IMR-90 (cell line): ENCODE measurements around the gene GGCT. TPM values are rescaled to one million over a fixed set of nuclear protein-coding genes. Genes with fewer than 3 reads are reported as not detected.

Experiments used
- ATAC-seq: fragments of 200-7000 bp; cut with Tn5 transposase; 2 replicates; pipeline ENCODE4 v1.9.1; 2020; ENCODE audit warnings: low read depth, mild to moderate bottlenecking, moderate library complexity
- BruUV-seq: library from RNA; stranded (reverse); fragments of 400-500 nt; replicated peaks from 2 replicates; lab custom pipeline; 2021; lab: Mats Ljungman, UMichigan
- CTCF ChIA-PET: fragments of 300-600 bp; formaldehyde crosslinking; extraction: SDS; loops from one replicate; lab custom pipeline; 2021; ENCODE audit warnings: antibody characterized with exemption; lab: Yijun Ruan, JAX
- POLR2A ChIA-PET: fragments of 300-600 bp; sonication (Branson Sonifier 250); formaldehyde crosslinking; loops from one replicate; lab custom pipeline; 2022; ENCODE audit warnings: antibody characterized with exemption; ENCODE audit not compliant: unreplicated experiment; lab: Charles Lee
- DNase-seq: peaks from one replicate; pipeline ENCODE4 v3.0.0; 2013
- H2AFZ ChIP-seq: replicated peaks from 2 replicates; pipeline ENCODE3; 2013; ENCODE audit warnings: low read length, mild to moderate bottlenecking; ENCODE audit not compliant: poor library complexity
- H2AK5ac ChIP-seq: 2 replicates; pipeline ENCODE4 v1.6.1; 2013; ENCODE audit warnings: low read depth, low read length, inconsistent platforms
- H2AK9ac ChIP-seq: replicated peaks from 2 replicates; pipeline ENCODE3; 2013; ENCODE audit warnings: mild to moderate bottlenecking, low read depth, low read length, moderate library complexity; ENCODE audit not compliant: poor library complexity
- H2BK120ac ChIP-seq: 2 replicates; pipeline ENCODE4 v1.6.1; 2013; ENCODE audit warnings: low read depth, low read length, inconsistent platforms
- H2BK15ac ChIP-seq: 3 replicates; pipeline ENCODE4 v1.6.1; 2013; ENCODE audit warnings: low read depth, low read length, inconsistent platforms
- H2BK20ac ChIP-seq: 2 replicates; pipeline ENCODE4 v1.6.1; 2013; ENCODE audit warnings: low read depth, mild to moderate bottlenecking, inconsistent platforms, low read length, moderate library complexity
- H2BK5ac ChIP-seq: 2 replicates; pipeline ENCODE4 v1.6.1; 2013; ENCODE audit warnings: mild to moderate bottlenecking, low read depth, low read length, inconsistent platforms; ENCODE audit not compliant: poor library complexity, severe bottlenecking
- H3K14ac ChIP-seq: replicated peaks from 2 replicates; pipeline ENCODE4 v1.6.1; 2013; ENCODE audit warnings: low read depth, low read length, inconsistent platforms
- H3K18ac ChIP-seq: 2 replicates; pipeline ENCODE4 v1.6.1; 2013; ENCODE audit warnings: low read depth, low read length, control low read depth
- H3K23ac ChIP-seq: 2 replicates; pipeline ENCODE4 v1.6.1; 2013; ENCODE audit warnings: low read depth, low read length, inconsistent platforms
- H3K27ac ChIP-seq: 2 replicates; pipeline ENCODE4 v1.5.1; 2013; ENCODE audit warnings: mild to moderate bottlenecking, control low read depth, low read length; ENCODE audit not compliant: insufficient read depth
- H3K27me3 ChIP-seq: 2 replicates; pipeline ENCODE4 v1.6.1; 2013; ENCODE audit warnings: low read length; ENCODE audit not compliant: control insufficient read depth, insufficient read depth
- H3K36me3 ChIP-seq: 2 replicates; pipeline ENCODE4 v1.6.1; 2013; ENCODE audit warnings: low read length, mixed read lengths; ENCODE audit not compliant: control insufficient read depth, insufficient read depth
- H3K4ac ChIP-seq: 2 replicates; pipeline ENCODE4 v1.6.1; 2013; ENCODE audit warnings: low read depth, low read length, inconsistent platforms
- H3K4me1 ChIP-seq: 2 replicates; pipeline ENCODE4 v1.6.1; 2013; ENCODE audit warnings: low read length, mixed read lengths; ENCODE audit not compliant: control insufficient read depth, insufficient read depth
- H3K4me2 ChIP-seq: 2 replicates; pipeline ENCODE4 v1.6.1; 2013; ENCODE audit warnings: low read depth, mild to moderate bottlenecking, control low read depth, low read length, moderate library complexity
- H3K4me3 ChIP-seq: 2 replicates; pipeline ENCODE4 v1.5.1; 2013; ENCODE audit warnings: low read depth, mild to moderate bottlenecking, control low read depth, low read length, moderate library complexity; ENCODE audit not compliant: insufficient read depth
- H3K56ac ChIP-seq: 2 replicates; pipeline ENCODE4 v1.6.1; 2013; ENCODE audit warnings: low read length, inconsistent platforms; ENCODE audit not compliant: insufficient read depth; ENCODE audit errors: extremely low read depth
- H3K79me1 ChIP-seq, 2 experiments: 2 replicates each; pipeline ENCODE4 v1.6.1; 2013; ENCODE audit warnings: low read length in 2 of 2, inconsistent platforms in 1 of 2, low read depth in 1 of 2
- H3K9ac ChIP-seq: 2 replicates; pipeline ENCODE4 v1.6.1; 2013; ENCODE audit warnings: low read depth, low read length, control low read depth
- H3K9me1 ChIP-seq: 2 replicates; pipeline ENCODE4 v1.6.1; 2013; ENCODE audit warnings: low read length, inconsistent platforms; ENCODE audit not compliant: insufficient read depth
- H3K9me3 ChIP-seq: 2 replicates; pipeline ENCODE4 v1.6.1; 2013; ENCODE audit warnings: low read length; ENCODE audit not compliant: control insufficient read depth, insufficient read depth
- H4K20me1 ChIP-seq: 2 replicates; pipeline ENCODE4 v1.6.1; 2013; ENCODE audit warnings: low read length, inconsistent platforms; ENCODE audit not compliant: insufficient read depth
- H4K5ac ChIP-seq: 2 replicates; pipeline ENCODE4 v1.6.1; 2013; ENCODE audit warnings: mild to moderate bottlenecking, low read depth, low read length, control low read depth
- H4K8ac ChIP-seq, 2 experiments: 2 replicates each; pipeline ENCODE4 v1.6.1; 2013; ENCODE audit warnings: low read depth in 2 of 2, low read length in 2 of 2, control low read depth in 1 of 2, inconsistent platforms in 1 of 2
- H4K91ac ChIP-seq: 2 replicates; pipeline ENCODE4 v1.6.1; 2013; ENCODE audit warnings: low read depth, low read length, inconsistent platforms; ENCODE audit not compliant: insufficient read depth
- BHLHE40 ChIP-seq: fragments of 150-350 bp; IDR thresholded peaks from 2 replicates; pipeline ENCODE4 v1.6.1; 2016; ENCODE audit warnings: mild to moderate bottlenecking, low read depth, low read length
- ELK1 ChIP-seq: fragments of 150-350 bp; IDR thresholded peaks from 2 replicates; pipeline ENCODE4 v1.6.1; 2016; ENCODE audit warnings: low read depth, mild to moderate bottlenecking, low read length, moderate library complexity, borderline replicate concordance
- MAFK ChIP-seq: IDR thresholded peaks from 2 replicates; pipeline ENCODE4 v1.6.1; 2012; ENCODE audit warnings: low read depth, low read length, improper control_type of control experiment
- RCOR1 ChIP-seq: IDR thresholded peaks from 2 replicates; pipeline ENCODE4 v1.6.1; 2012; ENCODE audit warnings: mild to moderate bottlenecking, low read length, improper control_type of control experiment; ENCODE audit not compliant: insufficient replicate concordance
- WGBS, 2 experiments: methylation state at CpG; one replicate each; pipeline versions ENCODE4 v1.1.5 to v1.1.7; 2013; ENCODE audit warnings: missing lambda C conversion rate in 2 of 2; ENCODE audit not compliant: insufficient read length in 1 of 2; ENCODE audit errors: extremely low coverage in 2 of 2; 5-methylcytosine and 5-hydroxymethylcytosine counted together
- dilution Hi-C: fragments of 300-500 bp; cut with HindIII; formaldehyde crosslinking; loops from one replicate; pipeline ENCODE4 v1.14.3; 2018; ENCODE audit warnings: low sequenced_read_pairs; ENCODE audit not compliant: unreplicated experiment
- in situ Hi-C: fragments of 300-500 bp; cut with MboI; formaldehyde crosslinking; loops from 3 replicates; pipeline ENCODE4 v1.14.3; 2019; ENCODE audit warnings: low sequenced_read_pairs, inconsistent platforms, mixed read lengths
- intact Hi-C: fragments of 100-400 bp; cut with micrococcal nuclease; formaldehyde crosslinking; loops from 2 replicates; pipeline ENCODE4 v1.10.0; 2022
- polyA plus RNA-seq, 3 experiments: library from polyadenylated mRNA; depleted of rRNA; stranded (reverse); fragments of >200 nt; gene quantifications; 2 replicates each; pipeline ENCODE4 v1.2.3, GENCODE V29; 2012; ENCODE audit warnings: low replicate concordance in 1 of 3
- total RNA-seq: library from RNA; depleted of rRNA; stranded (reverse); fragments of >200 nt; gene quantifications from 2 replicates; pipeline ENCODE4 v1.2.3, GENCODE V29; 2012

The GGCT gene
- total and polyA plus RNA-seq, 2 of the 4 experiments (the other 2 are of a cell fraction): 12.0 to 18.6 TPM

GRCh38 chr7:30450983-30451497 is 53.6 kb downstream of the GGCT start (continued):
- TF ChIP-seq ELK1: no peak
- TF ChIP-seq BHLHE40: no peak

GRCh38 chr7:30450240-30450982 is 54.2 kb downstream of the GGCT start:
- BruUV-seq: no TSS peak
- H3K4ac ChIP-seq: no peak overlapping the region
- no peaks in the 10 kb centered on the region for H3K9me3 ChIP-seq
- no peak overlapping the region for H3K4me2 ChIP-seq
- no peak overlapping the region for H3K27ac ChIP-seq
- TF ChIP-seq RCOR1 (no peak), MAFK (peak; percentile 75)
- peaks cover 4% of the 10 kb centered on the region; the same call in 1 of the 2 replicates for H3K9me1 ChIP-seq
- ATAC-seq (no peak), DNase-seq (no peak)
- WGBS, 2 experiments: 50% methylated on average over 2 of the region's 6 CpGs; no CpG with 5 or more reads in 1 of the 2 experiments
- H3K4me1 ChIP-seq: no peaks in the 10 kb centered on the region; the same call in 1 of the 2 replicates
- no peak overlapping the region for H3K9ac ChIP-seq
- no peak overlapping the region for H2BK20ac ChIP-seq
- H2BK15ac ChIP-seq: no peak overlapping the region
- dilution Hi-C loops (no loop called here), intact Hi-C loops (no loop called here), in situ Hi-C loops (no loop called here)
- H4K5ac ChIP-seq: no peak overlapping the region
- H4K91ac ChIP-seq: no peak overlapping the region
- H2AK9ac ChIP-seq: no peak overlapping the region
- H4K20me1 ChIP-seq: no peaks in the 10 kb centered on the region
- H3K79me1 ChIP-seq: 0 out of 4 replicates have a peak, but pooled peaks cover 0 to 2% of the 10 kb centered on the region in 2 experiments
- no peak overlapping the region for H3K23ac ChIP-seq
- ChIA-PET CTCF (no interaction called here), POLR2A (no interaction called here)
- H3K27me3 ChIP-seq: no peaks in the 10 kb centered on the region
- H3K36me3 ChIP-seq: peaks cover 38% of the 10 kb centered on the region; the same call in 1 of the 2 replicates
- H2AK5ac ChIP-seq: no peak overlapping the region
- H3K18ac ChIP-seq: no peak overlapping the region
- no peak overlapping the region for H3K56ac ChIP-seq
- no peak overlapping the region for H3K4me3 ChIP-seq
- no peak overlapping the region for H4K8ac ChIP-seq
- no peak overlapping the region for H2BK5ac ChIP-seq
- H2AFZ ChIP-seq: no peak overlapping the region
- H3K14ac ChIP-seq: no peak overlapping the region
- no peak overlapping the region for H2BK120ac ChIP-seq
